Hepatocyte (in vitro differentiated cells): ENCODE results near the gene TTLL5. TPM values are rescaled to one million over a fixed set of nuclear protein-coding genes. Genes with fewer than 3 reads are reported as not detected.

Source experiments
- DNase-seq: peaks from one replicate; pipeline ENCODE4 v3.0.0-alpha.2; 2016; ENCODE audit warnings: low spot score
- H2AFZ ChIP-seq: fragments of 200-600 bp; sonication (generic); 2 replicates; pipeline ENCODE4 v1.6.0; 2016; ENCODE audit warnings: antibody characterized with exemption, mild to moderate bottlenecking
- H3K27ac ChIP-seq: fragments of 200-600 bp; sonication (generic); 2 replicates; pipeline ENCODE4 v1.5.1; 2016; ENCODE audit warnings: mild to moderate bottlenecking
- H3K27me3 ChIP-seq: fragments of 200-600 bp; sonication (generic); 2 replicates; pipeline ENCODE4 v1.6.1; 2016
- H3K36me3 ChIP-seq: fragments of 200-600 bp; sonication (generic); replicated peaks from 2 replicates; pipeline ENCODE4 v1.5.1; 2016; ENCODE audit warnings: low read depth; ENCODE audit not compliant: insufficient read depth
- H3K4me1 ChIP-seq: fragments of 200-600 bp; sonication (generic); 2 replicates; pipeline ENCODE4 v1.5.1; 2016; ENCODE audit warnings: mild to moderate bottlenecking, moderate library complexity; ENCODE audit not compliant: insufficient read depth
- H3K4me2 ChIP-seq: fragments of 200-600 bp; sonication (generic); 2 replicates; pipeline ENCODE4 v1.6.0; 2016
- H3K4me3 ChIP-seq: fragments of 200-600 bp; sonication (generic); 2 replicates; pipeline ENCODE4 v1.5.1; 2016; ENCODE audit warnings: mild to moderate bottlenecking
- H3K79me2 ChIP-seq: fragments of 200-600 bp; sonication (generic); 2 replicates; pipeline ENCODE4 v1.6.0; 2017; ENCODE audit warnings: mild to moderate bottlenecking
- H3K9me2 ChIP-seq: fragments of 200-600 bp; sonication (generic); replicated peaks from 2 replicates; pipeline ENCODE4 v1.6.0; 2017; ENCODE audit warnings: mild to moderate bottlenecking; ENCODE audit not compliant: insufficient read depth
- H3K9me3 ChIP-seq: fragments of 200-600 bp; sonication (generic); 2 replicates; pipeline ENCODE4 v1.5.1; 2016; ENCODE audit warnings: low read depth, mild to moderate bottlenecking
- H4K20me1 ChIP-seq: fragments of 200-600 bp; sonication (generic); 2 replicates; pipeline ENCODE4 v1.6.0; 2016; ENCODE audit warnings: mild to moderate bottlenecking; ENCODE audit not compliant: insufficient read depth, poor library complexity, severe bottlenecking
- CTCF ChIP-seq: fragments of 200-600 bp; sonication (generic); IDR thresholded peaks from 2 replicates; pipeline ENCODE4 v1.5.1; 2016; ENCODE audit warnings: antibody characterized with exemption, mild to moderate bottlenecking; ENCODE audit not compliant: poor library complexity
- EZH2 ChIP-seq: fragments of 200-600 bp; sonication (generic); IDR thresholded peaks from 2 replicates; pipeline ENCODE4 v1.6.1; 2016; ENCODE audit warnings: antibody characterized with exemption, mild to moderate bottlenecking, borderline replicate concordance
- EZH2phosphoT487 ChIP-seq: fragments of 200-600 bp; sonication (generic); IDR thresholded peaks from one replicate; pipeline ENCODE4 v1.6.1; 2018; ENCODE audit warnings: antibody characterized with exemption, mild to moderate bottlenecking, low read depth, moderate library complexity; ENCODE audit not compliant: unreplicated experiment, severe bottlenecking
- WGBS: methylation state at CpG from one replicate; pipeline ENCODE4 v1.1.6; 2016; ENCODE audit warnings: low lambda C conversion rate; ENCODE audit errors: missing lambda C conversion rate; 5-methylcytosine and 5-hydroxymethylcytosine counted together
- polyA plus RNA-seq: library from polyadenylated mRNA; unstranded; fragments of >200 nt; fragmentation: Nextera tagmentation; extraction: Ambion mirVana; gene quantifications from 2 replicates; pipeline ENCODE4 v1.2.1, GENCODE V29; 2016
- total RNA-seq: library from RNA; depleted of rRNA; stranded (reverse); fragments of >200 nt; gene quantifications from 2 replicates; pipeline ENCODE4 v1.2.3, GENCODE V29; 2014

The TTLL5 gene
- total and polyA plus RNA-seq, 2 experiments from 2014 or later: 8.9 to 11.1 TPM

DNA sequence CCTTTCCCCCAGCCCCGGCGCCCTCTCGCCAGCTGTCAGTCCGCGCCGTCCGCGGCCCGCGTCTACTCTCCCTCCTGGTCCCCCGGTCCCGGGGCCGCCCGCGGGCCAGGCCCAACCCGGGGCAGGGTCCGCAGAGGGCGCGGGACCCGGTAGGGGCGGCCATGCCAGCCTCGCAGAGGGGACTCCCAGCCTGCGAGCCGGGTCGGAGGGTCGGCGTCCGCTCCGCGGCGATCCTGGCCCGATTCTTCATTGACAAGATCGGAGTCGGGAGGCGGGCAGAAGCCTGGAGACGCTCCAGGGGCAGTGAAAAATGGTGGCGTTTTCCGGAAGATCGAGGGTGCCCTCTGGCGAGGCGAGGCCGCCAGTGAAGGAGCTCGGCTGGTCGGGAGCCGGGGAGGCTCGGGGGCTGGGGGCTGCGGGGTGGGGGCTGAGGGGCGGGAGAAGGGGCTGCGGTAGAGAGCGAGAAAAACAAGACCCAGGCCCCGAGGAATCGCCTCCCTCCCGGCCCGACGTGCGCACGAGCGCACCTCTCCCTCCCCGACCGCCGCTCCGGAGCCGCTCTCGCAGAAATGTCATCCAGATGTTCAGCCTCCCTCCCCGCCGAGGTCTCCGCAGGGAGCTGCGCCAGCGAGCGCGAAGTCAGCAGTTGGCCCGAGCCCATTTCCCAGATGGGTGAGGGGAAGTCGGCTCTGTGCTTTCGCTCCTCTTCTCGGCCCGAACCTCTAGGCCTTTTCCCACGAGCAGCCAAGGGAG, 321.4 kb downstream of the TTLL5 start:
- Histone ChIP-seq H4K20me1 (no peaks in the 10 kb centered on the region), H3K4me2 (peak overlapping the region; percentile 91), H3K27ac (peak overlapping the region; percentile 98), H2AFZ (peak overlapping the region; percentile 97), H3K27me3 (no peaks in the 10 kb centered on the region), H3K9me3 (no peaks in the 10 kb centered on the region), H3K36me3 (no peaks in the 10 kb centered on the region), H3K4me3 (peak overlapping the region; percentile 80), H3K79me2 (peaks cover 39% of the 10 kb centered on the region), H3K9me2 (no peaks in the 10 kb centered on the region), H3K4me1 (peaks cover 27% of the 10 kb centered on the region)
- WGBS: 2% methylated on average over 47 of the region's 77 CpGs
- DNase-seq: peak; percentile 90
- TF ChIP-seq EZH2 (no peak), CTCF (peak; percentile 81)

DNA sequence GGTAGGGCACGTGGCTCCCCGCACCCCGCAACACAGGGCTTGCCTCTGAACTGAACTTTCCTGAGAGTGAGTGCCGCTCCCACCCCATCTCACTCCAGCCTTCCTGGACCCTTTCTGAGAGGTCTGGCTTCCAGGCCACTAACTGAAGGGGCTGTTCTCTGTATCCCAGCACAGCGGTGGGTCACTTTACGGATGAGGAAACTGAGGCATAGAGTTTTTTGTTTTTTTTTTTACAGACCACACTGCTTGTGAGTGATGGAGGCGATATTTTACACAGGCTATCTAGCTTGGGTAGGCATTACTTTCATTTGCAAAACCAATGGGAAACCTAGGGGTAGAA, 321.9 kb downstream of the TTLL5 start:
- 39% methylated on average over 7 of the region's 7 CpGs for WGBS

DNA sequence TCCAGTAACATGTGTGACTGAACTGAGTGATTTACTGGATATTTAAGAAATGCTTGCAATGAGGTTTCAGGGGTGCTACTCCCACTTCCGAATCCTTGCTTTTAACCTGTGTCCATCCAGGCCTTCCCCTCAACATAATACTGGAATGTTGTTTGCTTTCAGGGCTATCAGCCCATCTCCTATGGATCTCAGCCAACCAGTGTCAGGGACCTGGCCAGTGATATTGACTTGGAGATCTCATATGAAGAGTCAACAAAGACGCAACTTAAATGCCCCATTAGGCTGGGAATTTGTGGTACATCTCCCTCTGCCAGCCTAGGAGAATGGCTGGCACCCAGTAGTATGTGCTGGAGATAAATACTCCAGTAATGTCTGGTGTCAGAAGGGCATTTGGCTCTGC, 323.6 kb downstream of the TTLL5 start:
- Histone ChIP-seq H3K9me2 (no peaks in the 10 kb centered on the region), H3K9me3 (no peaks in the 10 kb centered on the region), H3K36me3 (no peaks in the 10 kb centered on the region), H3K79me2 (peaks cover 24% of the 10 kb centered on the region), H3K27ac (no peak overlapping the region), H3K4me3 (no peak overlapping the region), H4K20me1 (no peaks in the 10 kb centered on the region), H3K4me1 (peaks cover 19% of the 10 kb centered on the region), H2AFZ (no peak overlapping the region), H3K4me2 (no peak overlapping the region), H3K27me3 (no peaks in the 10 kb centered on the region)
- TF ChIP-seq CTCF (no peak), EZH2 (no peak), EZH2phosphoT487 (no peak)
- 58% methylated on average over 2 of the region's 2 CpGs for WGBS
- DNase-seq: no peak

More for the DNA sequence above, 321.9 kb downstream of the TTLL5 start:
- Histone ChIP-seq H2AFZ (peak overlapping the region; percentile 45), H3K79me2 (peaks cover 40% of the 10 kb centered on the region), H3K36me3 (no peaks in the 10 kb centered on the region), H4K20me1 (no peaks in the 10 kb centered on the region), H3K27me3 (no peaks in the 10 kb centered on the region), H3K9me3 (no peaks in the 10 kb centered on the region), H3K4me2 (peak overlapping the region; percentile 91), H3K27ac (peak overlapping the region; percentile 98), H3K4me1 (peaks cover 27% of the 10 kb centered on the region), H3K9me2 (no peaks in the 10 kb centered on the region), H3K4me3 (peak overlapping the region; percentile 26)
- TF ChIP-seq CTCF (no peak), EZH2 (no peak), EZH2phosphoT487 (no peak)
- no peak for DNase-seq
